Kidney (tissue), 14 donors: Measurements from ENCODE around the gene MYBPC2. TPM values are rescaled to one million over a fixed set of nuclear protein-coding genes. Genes with fewer than 3 reads are reported as not detected.

Experiments used
- DNase-seq, 5 donors: peaks; one replicate each; pipeline ENCODE4 v3.0.0-alpha.2; 2013 to 2020
- FAIRE-seq: peaks from 2 replicates; lab custom pipeline; 2012; peaks lifted over from hg19 to GRCh38; lab: Jason Lieb, UNC
- H3K27ac ChIP-seq, 2 donors: one replicate each; pipeline ENCODE4 v1.7.0; 2013; ENCODE audit warnings: low read depth in 2 of 2, low read length in 2 of 2, inconsistent platforms in 1 of 2
- H3K27me3 ChIP-seq: one replicate; pipeline ENCODE4 v1.7.1; 2013; ENCODE audit warnings: low read length, inconsistent platforms; ENCODE audit not compliant: control insufficient read depth, insufficient read depth
- H3K36me3 ChIP-seq, 3 donors: one replicate each; pipeline versions ENCODE4 v1.7.0 to v1.7.1; 2013; ENCODE audit warnings: low read length in 3 of 3, control low read depth in 1 of 3, inconsistent platforms in 1 of 3; ENCODE audit not compliant: insufficient read depth in 3 of 3, control insufficient read depth in 2 of 3
- H3K4me1 ChIP-seq, 3 donors: one replicate each; pipeline versions ENCODE4 v1.7.0 to v1.7.1; 2013; ENCODE audit warnings: low read length in 3 of 3, inconsistent platforms in 1 of 3, low read depth in 1 of 3; ENCODE audit not compliant: control insufficient read depth in 2 of 3, insufficient read depth in 2 of 3
- H3K4me3 ChIP-seq, 3 donors: one replicate each; pipeline versions ENCODE4 v1.7.0 to v1.8.1; 2013; ENCODE audit warnings: low read length in 3 of 3, control low read depth in 1 of 3, inconsistent platforms in 1 of 3
- H3K9ac ChIP-seq, 3 donors: one replicate each; pipeline versions ENCODE4 v1.7.0 to v1.7.1; 2013; ENCODE audit warnings: low read length in 3 of 3, control low read depth in 1 of 3, inconsistent platforms in 1 of 3
- H3K9me3 ChIP-seq, 3 donors: one replicate each; pipeline versions ENCODE4 v1.7.0 to v1.7.1; 2013; ENCODE audit warnings: low read length in 3 of 3, control low read depth in 1 of 3, inconsistent platforms in 1 of 3; ENCODE audit not compliant: control insufficient read depth in 2 of 3, insufficient read depth in 1 of 3
- CTCF ChIP-seq: IDR thresholded peaks from 3 replicates; pipeline ENCODE4 v1.5.1; 2012; ENCODE audit warnings: mild to moderate bottlenecking, moderate library complexity, borderline replicate concordance; ENCODE audit not compliant: insufficient read depth; ENCODE audit errors: extremely low read depth
- intact Hi-C: fragments of 100-400 bp; cut with DNase I; formaldehyde crosslinking; loops from one replicate; pipeline ENCODE4 v1.11.1; 2022
- polyA plus RNA-seq: library from polyadenylated mRNA; stranded (reverse); fragments of 350-450 nt; fragmentation: Illumina TruSeq; extraction: RNeasy Lipid Tissue Mini Kit (QIAGEN cat#74804); gene quantifications from one replicate; pipeline ENCODE4 v1.2.3, GENCODE V29; 2014; ENCODE audit warnings: low read depth, low replicate concordance; ENCODE audit not compliant: insufficient read depth
- total RNA-seq: library from RNA; stranded (reverse); fragmentation: NEBNext Ultra II Directional; extraction: Animal tissue kit (Norgen Biotek cat#: 25700); gene quantifications from one replicate; pipeline ENCODE4 v1.2.1, GENCODE V29; 2021
- donor health status: control.
- donor health status: control.
- donor health status: control.
- donor health status: control.
- donor health status: control.
- donor health status: DM: yes; HTN: yes; CAD: no.
- donor health status: Normal renal cell carcinoma (clear cell type).

MYBPC2 gene
- total and polyA plus RNA-seq, 2 donors from 2014 or later: 0.98 TPM; not detected in 1

GRCh38 chr19:50496189-50497021 is 63.7 kb downstream of the MYBPC2 start:
- DNase-seq: peak in 3 of 5 donors; percentile 42 to 67 (median 53)

GRCh38 chr19:50497022-50497405 is 64.3 kb downstream of the MYBPC2 start:
- H3K4me1 ChIP-seq: no peaks in the 10 kb centered on the region
- intact Hi-C loops: no loop called here
- peak in 1 of 5 donors; percentile 42 for DNase-seq
- H3K4me3 ChIP-seq: no peak overlapping the region
- TF ChIP-seq CTCF: no peak
- no peaks in the 10 kb centered on the region for H3K9me3 ChIP-seq
- no peaks in the 10 kb centered on the region for H3K36me3 ChIP-seq
- H3K9ac ChIP-seq: no peak overlapping the region
- H3K27me3 ChIP-seq: peaks cover 8% of the 10 kb centered on the region
- no peak for FAIRE-seq
- H3K27ac ChIP-seq: no peak overlapping the region

More at GRCh38 chr19:50496189-50497021, 63.7 kb downstream of the MYBPC2 start:
- Histone ChIP-seq H3K27me3 (peaks cover 14% of the 10 kb centered on the region), H3K36me3 (no peaks in the 10 kb centered on the region), H3K9me3 (no peaks in the 10 kb centered on the region), H3K4me3 (no peak overlapping the region), H3K27ac (no peak overlapping the region), H3K9ac (no peak overlapping the region), H3K4me1 (no peaks in the 10 kb centered on the region)
- TF ChIP-seq CTCF: no peak
- intact Hi-C loops: no loop called here
- no peak for FAIRE-seq

GRCh38 chr19:50498219-50499056 is 65.7 kb downstream of the MYBPC2 start:
- no peaks in the 10 kb centered on the region for H3K4me1 ChIP-seq
- intact Hi-C loops: no loop called here
- H3K9me3 ChIP-seq: no peaks in the 10 kb centered on the region
- H3K27me3 ChIP-seq: peaks cover 8% of the 10 kb centered on the region
- no peaks in the 10 kb centered on the region for H3K36me3 ChIP-seq
- no peak overlapping the region for H3K4me3 ChIP-seq
- no peak overlapping the region for H3K9ac ChIP-seq
- no peak for TF ChIP-seq CTCF
- no peak overlapping the region for H3K27ac ChIP-seq
- DNase-seq (no peak), FAIRE-seq (no peak)
